SU-DHL-6 (cell line): Measurements from ENCODE around the gene SH2D4B.

Source experiments
- H2AFZ ChIP-seq: fragments of 200-600 bp; sonication (generic); 2 replicates; pipeline ENCODE4 v1.6.1; 2014; ENCODE audit warnings: low read depth, mild to moderate bottlenecking, moderate library complexity, mixed read lengths, antibody characterized with exemption, low read length; ENCODE audit not compliant: severe bottlenecking
- H3F3A ChIP-seq: fragments of 200-600 bp; shearing (Covaris generic); 2 replicates; pipeline ENCODE4 v1.6.0; 2016; ENCODE audit warnings: antibody characterized with exemption, mild to moderate bottlenecking; ENCODE audit not compliant: insufficient read depth
- H3K27ac ChIP-seq: fragments of 200-600 bp; sonication (generic); 2 replicates; pipeline ENCODE4 v1.5.1; 2016; ENCODE audit warnings: low read depth, mild to moderate bottlenecking, low read length, moderate library complexity, mixed read lengths
- H3K27me3 ChIP-seq: fragments of 200-600 bp; sonication (generic), shearing (Covaris generic); 2 replicates; pipeline ENCODE4 v1.6.0; 2014; ENCODE audit warnings: mild to moderate bottlenecking, low read length
- H3K36me3 ChIP-seq: fragments of 200-600 bp; sonication (generic); 2 replicates; pipeline ENCODE4 v1.6.1; 2014; ENCODE audit warnings: mild to moderate bottlenecking, low read length, mixed read lengths
- H3K4me2 ChIP-seq: fragments of 300-600, 200-600 bp; shearing (Covaris generic), sonication (generic); 2 replicates; pipeline ENCODE4 v1.6.0; 2014; ENCODE audit warnings: low read length, low read depth, mild to moderate bottlenecking; ENCODE audit not compliant: poor library complexity, severe bottlenecking
- H3K4me3 ChIP-seq: fragments of 200-600 bp; sonication (generic); 2 replicates; pipeline ENCODE4 v1.5.1; 2014; ENCODE audit warnings: antibody characterized with exemption, low read length, mild to moderate bottlenecking, mixed read lengths; ENCODE audit not compliant: insufficient read depth, poor library complexity, severe bottlenecking
- H3K79me2 ChIP-seq: fragments of 200-600 bp; sonication (generic); 2 replicates; pipeline ENCODE4 v1.6.1; 2014; ENCODE audit warnings: mild to moderate bottlenecking, low read length, moderate library complexity; ENCODE audit not compliant: insufficient read depth
- H3K9ac ChIP-seq: fragments of 200-600 bp; sonication (generic); 2 replicates; pipeline ENCODE4 v1.7.0; 2014; ENCODE audit warnings: mild to moderate bottlenecking, low read length
- H3K9me2 ChIP-seq: fragments of 200-600 bp; sonication (generic); replicated peaks from 2 replicates; pipeline ENCODE4 v1.6.1; 2014; ENCODE audit warnings: low read length; ENCODE audit not compliant: insufficient read depth
- H3K9me3 ChIP-seq: fragments of 200-600 bp; sonication (generic); 2 replicates; pipeline ENCODE4 v1.6.1; 2014; ENCODE audit warnings: low read length, mixed read lengths; ENCODE audit not compliant: insufficient read depth
- H4K20me1 ChIP-seq: fragments of 200-600 bp; sonication (generic); 2 replicates; pipeline ENCODE4 v1.6.1; 2014; ENCODE audit warnings: low read depth, mild to moderate bottlenecking, antibody characterized with exemption, low read length, moderate library complexity, mixed read lengths
- CTCF ChIP-seq: fragments of 200-600 bp; sonication (generic); IDR thresholded peaks from one replicate; pipeline ENCODE4 v1.5.1; 2017; ENCODE audit warnings: antibody characterized with exemption, mild to moderate bottlenecking, low read length, moderate library complexity; ENCODE audit not compliant: insufficient read depth, poor library complexity, severe bottlenecking
- EZH2phosphoT487 ChIP-seq: fragments of 200-600 bp; sonication (generic), shearing (Covaris generic); conservative IDR thresholded peaks from 2 replicates; pipeline ENCODE4 v1.6.1; 2018; ENCODE audit warnings: mild to moderate bottlenecking, antibody characterized with exemption, low read length, moderate library complexity, mixed read lengths

SH2D4B gene

GRCh38 chr10:80518143-80518806, 19.4 kb upstream of the SH2D4B start:
- no peak overlapping the region for H2AFZ ChIP-seq
- no peak overlapping the region for H3K9ac ChIP-seq
- H3K4me2 ChIP-seq, result no peak overlapping the region
- no peak overlapping the region for H3K4me3 ChIP-seq
- H3K27ac ChIP-seq, result no peak overlapping the region
- H3K9me3 ChIP-seq, result no peaks in the 10 kb centered on the region
- H3K79me2 ChIP-seq, result no peaks in the 10 kb centered on the region
- no peaks in the 10 kb centered on the region for H3F3A ChIP-seq
- TF ChIP-seq CTCF (no peak), EZH2phosphoT487 (no peak)
- no peaks in the 10 kb centered on the region for H4K20me1 ChIP-seq
- H3K36me3 ChIP-seq, result no peaks in the 10 kb centered on the region
- no peaks in the 10 kb centered on the region for H3K9me2 ChIP-seq
- no peaks in the 10 kb centered on the region for H3K27me3 ChIP-seq

DNA sequence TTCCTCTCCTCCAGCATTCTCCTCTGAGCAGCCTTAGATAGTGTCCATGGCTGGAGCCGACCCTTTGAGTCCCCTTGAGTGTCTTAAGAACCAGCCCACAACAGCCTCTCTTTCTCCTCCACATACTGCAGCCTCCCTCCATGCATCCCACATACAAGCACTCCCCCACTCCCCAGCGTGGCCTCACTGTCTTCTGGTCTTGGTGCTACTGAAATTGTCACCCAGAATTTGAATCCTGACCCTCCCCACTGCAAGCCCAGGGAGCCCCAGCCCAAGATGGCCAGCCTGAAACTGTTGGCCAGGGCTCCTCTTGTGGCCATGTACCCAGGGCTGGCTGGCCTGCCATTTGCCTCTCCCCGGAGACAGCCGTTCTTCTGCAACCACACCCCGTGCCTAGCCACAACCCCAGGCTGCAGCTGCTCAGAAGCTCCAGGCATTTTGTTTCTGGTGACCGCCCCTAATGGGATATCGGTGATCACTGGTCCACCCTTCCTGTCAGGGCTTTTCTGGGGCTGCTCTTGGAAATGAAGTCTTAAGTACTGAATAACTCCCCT, 18.8 kb upstream of the SH2D4B start:
- Histone ChIP-seq H3K9me3 (no peaks in the 10 kb centered on the region), H3K9me2 (no peaks in the 10 kb centered on the region), H3K79me2 (no peaks in the 10 kb centered on the region), H3K27ac (no peak overlapping the region), H3K4me3 (no peak overlapping the region), H3F3A (no peaks in the 10 kb centered on the region), H3K27me3 (no peaks in the 10 kb centered on the region), H3K36me3 (no peaks in the 10 kb centered on the region), H3K4me2 (no peak overlapping the region), H2AFZ (no peak overlapping the region), H4K20me1 (no peaks in the 10 kb centered on the region), H3K9ac (no peak overlapping the region)
- no peak for TF ChIP-seq EZH2phosphoT487
- no peak for TF ChIP-seq CTCF

- no peak overlapping the region for H3K4me3 ChIP-seq
- no peak overlapping the region for H3K27ac ChIP-seq
- no peaks in the 10 kb centered on the region for H3K27me3 ChIP-seq
- no peaks in the 10 kb centered on the region for H3K9me3 ChIP-seq
- no peaks in the 10 kb centered on the region for H4K20me1 ChIP-seq
- no peak overlapping the region for H3K4me2 ChIP-seq
- H2AFZ ChIP-seq, result no peak overlapping the region
- no peak overlapping the region for H3K9ac ChIP-seq
- H3F3A ChIP-seq, result no peaks in the 10 kb centered on the region
- no peaks in the 10 kb centered on the region for H3K36me3 ChIP-seq
- TF ChIP-seq CTCF (no peak), EZH2phosphoT487 (no peak)
- H3K79me2 ChIP-seq, result no peaks in the 10 kb centered on the region
- H3K9me2 ChIP-seq, result no peaks in the 10 kb centered on the region
Measured at GRCh38 chr10:80519936-80520650, 17.6 kb upstream of the SH2D4B start.
